SK-MEL-5 (cell line): ENCODE results near the gene OTOS. TPM values are rescaled to one million over a fixed set of nuclear protein-coding genes. Genes with fewer than 3 reads are reported as not detected.
A peak's percentile ranks its signal among the peaks of the same experiment; 100 is the strongest.

Source experiments
- DNase-seq: peaks from one replicate; pipeline ENCODE4 v3.0.0-alpha.2; 2016; ENCODE audit warnings: low read depth, low spot score
- in situ Hi-C: cut with HindIII; loops from 2 replicates; pipeline ENCODE4 v1.10.0; 2016; ENCODE audit warnings: low sequenced_read_pairs, high pct_unique_total_duplicates, low pct_unique_long_range_greater_than_20kb
- total RNA-seq: library from RNA; depleted of rRNA; stranded (reverse); fragments of >200 nt; shearing (Covaris generic); gene quantifications from 2 replicates; pipeline ENCODE4 v1.2.3, GENCODE V29; 2014

Gene OTOS
- total RNA-seq, 1 experiment from 2014 or later: not detected

- in situ Hi-C loops: no loop called here
- no peak for DNase-seq
These were observed 18.9 kb upstream of the OTOS start for GRCh38 chr2:240159251-240159839.

- DNase-seq: no peak
- in situ Hi-C loops: no loop called here
These were observed 16.7 kb upstream of the OTOS start for GRCh38 chr2:240157147-240157470.

- no peak for DNase-seq
- in situ Hi-C loops: no loop called here
These were observed 16.1 kb upstream of the OTOS start for GRCh38 chr2:240156435-240157146.

- in situ Hi-C loops: no loop called here
- no peak for DNase-seq
These were observed 15.4 kb upstream of the OTOS start for GRCh38 chr2:240155745-240156390.

GRCh38 chr2:240155048-240155744 lies 14.7 kb upstream of the OTOS start:
- no peak for DNase-seq
- in situ Hi-C loops: no loop called here

- in situ Hi-C loops: no loop called here
- DNase-seq: no peak
These were observed 14.1 kb upstream of the OTOS start for GRCh38 chr2:240154606-240155005.

- in situ Hi-C loops: no loop called here
- no peak for DNase-seq
These were observed 13.0 kb upstream of the OTOS start for GRCh38 chr2:240153418-240153817.

GRCh38 chr2:240151477-240152031 lies 11.1 kb upstream of the OTOS start:
- in situ Hi-C loops: no loop called here
- DNase-seq: no peak

GRCh38 chr2:240149943-240150784 lies 9.7 kb upstream of the OTOS start:
- in situ Hi-C loops: no loop called here
- peak; percentile 52 for DNase-seq

GRCh38 chr2:240147911-240148587 lies 7.6 kb upstream of the OTOS start:
- in situ Hi-C loops: no loop called here
- no peak for DNase-seq

- no peak for DNase-seq
- in situ Hi-C loops: no loop called here
These were observed 6.9 kb upstream of the OTOS start for GRCh38 chr2:240147382-240147781.

GRCh38 chr2:240146627-240147278 lies 6.3 kb upstream of the OTOS start:
- in situ Hi-C loops: no loop called here

GRCh38 chr2:240146141-240146561 lies 5.7 kb upstream of the OTOS start:
- in situ Hi-C loops: no loop called here
- DNase-seq: no peak

More at GRCh38 chr2:240146627-240147278, 6.3 kb upstream of the OTOS start:
- DNase-seq: no peak

GRCh38 chr2:240145461-240145860 lies 5.0 kb upstream of the OTOS start:
- in situ Hi-C loops: no loop called here
- no peak for DNase-seq

- DNase-seq: no peak
- in situ Hi-C loops: no loop called here
These were observed 4.3 kb upstream of the OTOS start for GRCh38 chr2:240144649-240145261.
